GM18909 (cell line): Measurements from ENCODE around the gene KIF23.
"Not testable (repeated sequence)": the region's sequence is repeated elsewhere in the genome, so short reads cannot be mapped to it uniquely, and the experiment has no call there.

ENCODE experiments used
- ATAC-seq: cut with Tn5 transposase; IDR thresholded peaks from one replicate; pipeline ENCODE4 v1.9.1; 2021; ENCODE audit warnings: mild to moderate bottlenecking; ENCODE audit not compliant: unreplicated experiment, poor library complexity

The KIF23 gene

DNA sequence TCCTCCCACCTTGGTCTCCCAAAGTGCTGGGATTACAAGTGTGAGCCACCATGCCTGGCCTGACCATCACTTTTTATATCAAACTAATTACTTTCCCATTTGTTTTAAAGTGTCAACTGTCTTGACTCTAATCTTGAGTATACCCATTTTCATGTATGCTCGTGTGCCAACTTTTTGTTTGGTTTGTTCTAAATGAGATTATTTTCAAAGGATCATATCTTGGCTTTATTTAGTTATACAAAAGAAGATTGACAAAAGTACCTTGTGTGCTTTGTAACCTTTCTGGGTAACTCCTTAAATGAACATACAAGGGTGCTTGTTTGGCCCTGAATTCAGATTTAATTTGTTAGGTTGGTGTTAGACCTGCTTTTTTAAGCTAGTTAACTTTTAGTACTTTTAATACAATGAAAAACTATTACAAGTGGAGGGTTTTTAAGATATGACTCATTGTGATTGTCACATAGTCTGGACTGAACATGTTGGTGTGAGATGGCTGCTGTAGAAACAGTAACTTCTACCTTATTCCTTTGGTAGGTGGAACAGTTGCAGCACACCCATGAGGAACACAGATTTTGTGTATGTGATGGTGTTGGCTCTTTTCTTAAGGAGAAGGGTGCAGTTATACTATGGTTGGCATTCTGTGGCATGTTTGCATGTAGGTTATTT is 10.7 kb downstream of the KIF23 start:
- no peak for ATAC-seq

DNA sequence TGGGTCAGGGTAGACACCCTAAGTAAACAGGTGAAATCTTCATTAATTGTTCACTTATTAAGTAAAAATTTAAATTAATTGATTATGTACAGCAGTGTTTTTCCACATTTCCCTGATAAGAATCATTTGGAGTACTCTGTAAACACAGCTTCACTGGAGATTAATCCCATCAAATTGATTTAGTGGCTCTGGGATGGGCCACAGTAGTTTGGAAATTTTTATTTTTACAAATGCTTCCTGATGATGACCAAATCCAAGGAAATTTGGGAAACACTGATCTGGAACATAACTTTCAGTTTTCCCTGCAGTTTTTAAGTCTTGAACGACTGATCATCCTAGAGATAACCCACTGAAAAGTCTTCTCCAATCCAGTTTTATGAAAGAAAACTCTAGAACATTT is 19.7 kb downstream of the KIF23 start:
- ATAC-seq = no peak

DNA sequence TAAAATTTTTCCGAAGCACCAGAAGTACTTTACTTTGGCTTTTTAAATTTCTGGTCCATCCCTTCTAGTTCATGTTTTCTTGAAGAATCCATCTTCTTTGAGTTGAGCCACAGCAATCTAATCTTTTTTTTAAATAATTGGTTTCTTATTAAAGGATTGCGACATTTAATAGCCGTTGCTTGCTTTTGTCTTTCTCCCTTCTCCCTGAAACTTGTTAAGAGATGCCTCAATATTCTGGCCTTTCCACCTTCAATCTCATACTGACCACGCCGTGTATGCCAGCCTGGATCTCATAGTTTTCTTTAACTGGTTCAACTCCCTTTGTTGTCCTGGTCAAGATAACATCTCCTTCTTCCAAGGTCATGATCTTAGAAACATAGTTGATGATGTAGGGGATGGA is 20.1 kb downstream of the KIF23 start:
- no peak for ATAC-seq

DNA sequence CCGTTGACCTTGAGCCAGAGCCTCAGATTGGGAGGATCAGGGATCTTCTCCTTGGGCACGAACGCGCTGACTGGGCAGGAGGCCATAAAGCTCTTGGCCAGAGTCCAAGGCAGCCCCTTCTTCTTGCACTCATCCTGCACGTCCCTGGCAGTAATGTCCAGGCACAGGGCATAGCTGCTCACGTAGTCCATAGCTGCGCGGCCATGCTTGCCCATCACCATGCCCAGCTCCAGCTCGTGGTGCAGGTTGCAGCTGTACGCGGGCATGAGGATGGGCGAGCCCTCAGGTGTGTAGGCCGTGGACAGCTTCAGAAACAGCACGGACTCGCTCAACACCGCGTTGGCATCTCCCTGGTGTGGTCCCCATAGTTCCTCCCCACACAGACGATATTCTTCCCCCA is 20.5 kb downstream of the KIF23 start:
- no peak for ATAC-seq

DNA sequence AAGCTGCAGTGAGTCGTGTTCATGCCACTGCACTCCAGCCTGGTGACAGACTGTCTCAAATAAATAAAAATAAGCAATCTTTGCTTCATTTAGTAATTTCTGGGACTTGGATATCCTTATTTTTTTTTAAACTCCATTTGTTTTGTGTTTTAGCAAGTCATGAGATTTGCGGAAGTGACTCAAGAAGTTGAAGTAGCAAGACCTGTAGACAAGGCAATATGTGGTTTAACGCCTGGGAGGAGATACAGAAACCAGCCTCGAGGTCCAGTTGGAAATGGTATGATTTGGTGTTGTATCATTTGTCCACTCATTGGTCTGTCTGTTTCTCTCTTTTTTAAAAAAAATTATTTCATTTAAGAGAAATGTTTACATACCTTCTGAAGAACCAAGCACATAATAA is 21.8 kb downstream of the KIF23 start:
- ATAC-seq = no peak

DNA sequence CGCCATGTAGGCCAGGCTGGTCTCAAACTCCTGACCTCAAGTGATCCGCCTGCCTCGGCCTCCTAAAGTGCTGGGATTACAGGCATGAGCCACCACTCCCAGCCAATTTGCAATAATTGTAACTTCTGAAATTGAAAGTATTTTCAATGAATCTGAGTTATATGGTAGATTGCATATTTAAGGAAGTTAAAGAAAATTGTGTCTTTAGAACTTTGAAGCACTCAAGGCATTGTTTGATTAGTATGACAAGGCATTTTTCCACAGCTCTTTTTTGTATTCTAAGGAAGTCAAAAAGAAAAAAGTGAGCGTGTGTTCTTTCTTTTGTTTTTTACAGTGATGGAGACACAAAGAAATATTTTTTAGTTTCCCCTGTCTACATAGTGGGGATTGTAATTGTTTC is 22.8 kb downstream of the KIF23 start:
- ATAC-seq = no peak

DNA sequence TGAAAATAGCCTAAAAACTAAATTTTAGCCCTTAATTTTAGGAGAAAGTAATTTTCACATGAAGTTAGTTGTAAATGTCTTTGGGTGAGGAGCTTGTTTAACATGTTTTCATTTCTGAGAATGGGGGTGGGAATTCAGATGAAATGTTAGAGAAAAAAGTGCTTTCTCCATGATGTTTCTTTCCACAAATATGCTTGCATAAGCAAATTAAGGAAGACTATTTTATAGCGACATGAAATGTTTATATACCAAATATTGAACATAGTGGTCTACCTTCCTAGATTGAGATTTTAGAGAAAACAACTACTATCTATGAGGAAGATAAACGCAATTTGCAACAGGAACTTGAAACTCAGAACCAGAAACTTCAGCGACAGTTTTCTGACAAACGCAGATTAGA is 25.5 kb downstream of the KIF23 start:
- ATAC-seq = no peak

DNA sequence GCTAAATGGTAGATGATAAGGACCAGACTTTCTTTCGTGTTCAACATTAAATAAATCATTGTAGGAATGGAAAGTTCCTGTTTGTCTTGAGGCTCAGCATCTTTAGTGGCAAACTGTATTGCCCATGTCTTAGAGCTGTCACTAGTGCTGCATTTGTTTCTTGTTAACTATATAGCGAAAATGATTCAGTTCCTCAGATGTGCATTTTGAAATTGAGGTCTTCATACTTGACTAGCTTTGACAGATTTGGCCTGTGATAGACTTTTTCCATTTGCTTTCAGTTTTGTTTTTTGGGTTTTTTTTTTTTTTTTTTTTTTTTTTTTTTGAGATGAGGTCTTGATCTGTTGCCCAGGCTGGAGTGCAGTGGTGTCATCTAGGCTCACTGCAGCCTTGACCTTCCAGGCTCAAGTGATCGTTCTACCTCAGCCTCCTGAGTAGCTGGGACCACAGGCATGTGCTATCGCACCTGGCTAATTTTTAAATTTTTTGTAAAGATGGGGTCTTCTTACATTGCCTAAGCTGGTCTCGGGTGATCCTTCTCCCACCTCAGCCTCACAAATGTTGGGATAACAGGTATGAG is 29.0 kb downstream of the KIF23 start:
- peak; percentile 83 for ATAC-seq

DNA sequence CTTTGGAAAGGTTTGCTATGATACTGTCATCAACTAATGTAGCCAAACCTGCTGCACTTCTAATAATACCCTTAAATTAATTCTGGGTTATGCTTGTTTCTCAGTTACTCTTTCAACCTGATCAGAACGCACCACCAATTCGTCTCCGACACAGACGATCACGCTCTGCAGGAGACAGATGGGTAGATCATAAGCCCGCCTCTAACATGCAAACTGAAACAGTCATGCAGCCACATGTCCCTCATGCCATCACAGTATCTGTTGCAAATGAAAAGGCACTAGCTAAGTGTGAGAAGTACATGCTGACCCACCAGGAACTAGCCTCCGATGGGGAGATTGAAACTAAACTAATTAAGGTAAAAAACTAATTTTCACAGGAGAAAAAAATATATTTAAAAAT is 30.5 kb downstream of the KIF23 start:
- ATAC-seq = peak; percentile 44

DNA sequence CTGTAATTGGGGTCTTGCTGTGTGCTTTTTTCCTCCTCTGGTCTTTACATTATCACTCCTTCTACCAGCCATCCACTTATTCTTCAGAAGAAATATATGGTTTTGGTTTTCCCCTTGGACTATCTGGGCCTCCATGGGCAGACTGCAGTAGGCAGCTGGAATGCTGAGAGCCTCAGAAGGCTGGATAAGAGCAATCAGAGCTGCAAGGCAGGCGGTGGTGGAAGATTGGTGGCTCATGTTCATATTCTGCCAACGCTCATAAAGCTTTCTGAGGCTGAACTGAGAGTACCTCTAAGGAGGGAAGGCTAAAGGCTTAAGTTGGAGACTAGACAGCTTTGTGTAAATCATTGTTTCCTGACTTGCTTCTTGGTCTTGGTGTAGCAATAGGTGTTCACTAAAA is 32.8 kb downstream of the KIF23 start:
- no peak for ATAC-seq

DNA sequence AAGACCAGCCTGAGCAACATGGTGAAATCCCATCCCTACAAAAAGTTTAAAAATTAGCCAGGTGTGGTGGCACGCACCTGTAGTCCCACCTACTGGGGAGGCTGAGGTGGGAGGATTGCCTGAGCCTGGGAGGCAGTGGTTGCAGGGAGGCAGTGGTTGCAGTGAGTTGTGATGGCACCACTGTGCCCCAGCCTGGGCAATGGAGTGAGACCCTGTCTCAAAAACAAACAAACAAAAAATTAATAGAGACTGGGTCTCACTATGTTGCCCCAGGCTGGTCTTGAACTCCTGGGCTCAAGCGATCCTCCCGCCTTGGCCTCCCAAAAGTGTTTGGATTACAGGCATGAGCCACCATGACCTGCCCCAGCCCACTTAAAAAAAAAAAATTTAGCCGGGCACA is 36.1 kb downstream of the KIF23 start:
- not testable (repeated sequence) for ATAC-seq

DNA sequence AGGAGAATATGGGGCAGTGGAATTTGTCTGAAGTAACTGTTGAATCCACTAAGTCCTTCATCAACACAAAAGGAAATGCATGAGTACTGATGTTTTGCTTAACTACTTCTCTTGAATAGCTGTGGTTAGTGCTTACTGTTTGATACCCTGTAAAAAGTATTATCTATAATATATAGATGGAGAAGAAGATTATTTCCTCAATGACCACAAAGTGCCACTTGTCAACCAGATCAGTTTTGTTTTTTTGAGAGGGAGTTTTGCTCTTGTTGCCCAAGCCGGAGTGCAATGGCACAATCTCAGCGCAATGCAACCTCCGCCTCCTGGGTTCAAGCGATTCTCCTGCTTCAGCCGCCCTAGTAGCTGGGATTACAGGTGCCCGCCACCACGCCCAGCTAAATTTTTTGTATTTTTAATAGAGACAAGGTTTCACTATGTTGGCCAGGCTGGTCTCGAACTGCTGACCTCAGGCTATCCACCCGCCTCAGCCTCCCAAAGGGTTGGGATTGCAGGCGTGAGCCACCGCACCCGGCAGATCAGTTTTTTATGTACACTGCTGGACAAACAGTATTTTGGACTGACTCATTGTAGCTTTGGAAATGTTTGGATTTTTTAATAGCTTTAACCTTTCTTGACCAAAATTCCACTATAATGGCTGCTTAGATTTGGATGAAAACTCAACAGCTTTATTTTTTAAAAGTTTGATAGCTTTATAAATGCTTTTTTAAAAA is 37.0 kb downstream of the KIF23 start:
- no peak for ATAC-seq

DNA sequence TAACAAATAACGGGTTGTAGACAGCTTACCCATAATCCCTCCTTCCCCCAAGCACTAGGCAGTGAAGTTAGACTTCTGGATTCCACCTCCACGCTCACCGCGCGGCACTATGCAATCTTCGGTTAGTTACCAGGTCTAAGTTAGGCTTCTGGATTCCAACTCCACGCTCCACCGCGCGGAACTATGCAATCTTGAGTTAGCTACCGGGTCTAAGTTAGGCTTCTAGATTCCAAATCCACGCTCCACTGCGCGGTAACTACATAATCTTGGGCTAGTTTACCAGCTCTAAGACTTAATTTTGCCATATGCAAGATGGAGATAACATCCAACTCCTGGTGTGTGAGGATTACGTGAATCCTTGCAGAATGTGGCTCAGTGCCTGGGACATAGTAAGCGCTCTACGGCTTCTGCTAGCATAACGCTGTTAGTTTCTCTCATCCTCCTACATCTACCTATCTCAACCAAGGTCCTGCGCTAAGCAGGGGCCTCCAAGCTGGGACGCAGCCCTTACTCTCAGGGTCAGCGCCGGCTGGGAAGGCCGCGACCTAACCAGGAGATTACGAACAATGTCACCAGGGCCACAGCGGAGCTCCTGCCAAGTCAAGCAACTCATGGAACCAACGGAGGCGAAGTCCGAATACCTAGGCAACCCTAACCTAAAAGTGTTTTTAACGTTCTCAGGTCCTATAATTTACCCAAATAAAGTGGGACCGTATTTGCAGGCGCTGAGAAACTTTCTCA is 38.0 kb downstream of the KIF23 start:
- ATAC-seq = peak; percentile 40

DNA sequence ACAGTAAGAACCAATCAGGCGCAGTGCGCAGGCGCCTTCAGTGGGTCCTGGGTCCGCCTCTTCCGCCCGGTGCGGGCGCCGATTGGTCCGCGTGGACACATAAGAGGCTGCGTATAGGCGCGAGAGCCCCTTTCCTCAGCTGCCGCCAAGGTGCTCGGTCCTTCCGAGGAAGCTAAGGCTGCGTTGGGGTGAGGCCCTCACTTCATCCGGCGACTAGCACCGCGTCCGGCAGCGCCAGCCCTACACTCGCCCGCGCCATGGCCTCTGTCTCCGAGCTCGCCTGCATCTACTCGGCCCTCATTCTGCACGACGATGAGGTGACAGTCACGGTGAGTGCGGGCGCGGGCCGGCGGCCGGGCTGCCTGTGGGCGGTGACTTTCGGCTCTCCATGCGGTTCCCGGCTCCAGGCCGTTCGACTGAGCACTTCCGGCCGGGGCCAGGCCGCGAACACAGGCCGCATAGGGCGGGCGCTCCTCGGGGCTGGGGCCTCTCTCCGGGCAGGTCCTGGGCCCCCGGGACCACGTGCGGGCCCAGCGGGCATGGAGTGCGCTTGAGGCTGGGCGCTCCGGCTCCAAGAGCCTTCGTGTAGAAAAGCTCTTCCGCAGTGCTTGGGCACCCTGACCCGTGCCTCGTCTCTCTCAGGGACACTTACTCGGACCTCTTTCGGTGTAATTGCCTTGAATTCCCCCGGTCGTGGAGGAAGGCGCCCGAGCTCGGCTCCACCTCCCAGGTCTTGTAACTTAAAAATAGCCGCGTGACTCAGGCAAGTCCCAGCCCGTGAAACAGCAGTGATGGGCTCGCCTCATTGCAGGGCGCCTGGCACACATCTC is 38.8 kb downstream of the KIF23 start, which contains the start of gene RPLP1:
TSS of gene RPLP1 (plus strand) at position 127 of the 830 bp plus-strand sequence. CDS start at position 258, 131 bp downstream.
- peak; percentile 82 for ATAC-seq

DNA sequence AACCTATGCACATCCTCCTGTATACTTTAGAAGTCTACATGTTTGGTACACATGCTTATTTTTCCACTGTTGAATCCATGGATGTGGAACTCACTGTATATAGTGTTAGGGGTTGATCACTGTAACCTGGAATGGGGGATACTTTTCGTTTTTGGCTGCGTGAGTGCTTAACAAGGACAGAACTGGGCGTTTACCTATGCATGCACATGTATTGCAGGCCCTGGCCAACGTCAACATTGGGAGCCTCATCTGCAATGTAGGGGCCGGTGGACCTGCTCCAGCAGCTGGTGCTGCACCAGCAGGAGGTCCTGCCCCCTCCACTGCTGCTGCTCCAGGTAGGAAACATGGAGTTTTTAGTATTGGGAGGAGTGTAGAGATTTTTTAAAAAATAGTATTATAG is 40.8 kb downstream of the KIF23 start:
- no peak for ATAC-seq

DNA sequence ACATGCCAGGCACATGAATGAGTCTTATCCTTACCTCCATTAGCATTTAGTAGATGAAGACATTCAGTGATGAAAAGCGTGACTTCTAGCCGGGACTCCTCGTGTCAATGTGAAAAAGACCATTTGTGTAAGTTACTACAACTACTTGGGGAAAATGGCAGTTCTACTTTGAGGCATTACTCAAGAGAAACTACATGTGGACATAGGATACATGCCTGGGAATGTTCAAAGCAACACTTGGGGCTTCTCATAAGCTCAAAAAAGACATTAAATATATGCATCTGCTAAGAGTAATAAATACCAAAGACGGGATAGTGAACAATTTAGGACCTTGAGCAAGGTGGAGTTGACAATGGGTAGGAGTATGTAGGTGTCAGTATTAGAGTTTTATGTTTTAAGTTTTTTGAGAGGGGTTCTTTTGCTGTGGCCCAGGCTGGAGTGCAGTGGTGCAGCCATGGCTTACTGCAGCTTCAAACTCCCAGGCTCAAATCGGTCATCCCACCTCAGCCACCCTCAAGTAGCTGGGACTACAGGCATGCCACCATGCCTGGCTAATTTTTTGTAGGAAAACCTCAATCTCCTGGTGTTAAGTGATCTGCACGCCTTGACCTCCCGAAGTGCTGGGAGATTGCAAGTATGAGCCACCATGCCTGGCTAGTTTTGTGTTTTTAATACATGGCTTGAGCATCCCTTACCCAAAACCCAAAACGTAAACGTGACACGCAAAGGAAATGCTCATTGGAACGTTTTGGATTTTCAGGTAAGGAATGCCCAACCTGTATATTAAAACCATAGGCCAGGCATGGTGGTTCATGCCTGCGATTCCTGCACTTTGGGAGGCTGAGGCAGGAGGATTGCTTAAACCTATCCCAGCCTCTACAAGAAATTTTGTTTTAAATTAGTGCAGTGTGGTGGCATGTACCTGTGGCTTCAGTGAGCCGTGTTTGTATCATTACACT is 42.3 kb downstream of the KIF23 start:
- no peak for ATAC-seq

DNA sequence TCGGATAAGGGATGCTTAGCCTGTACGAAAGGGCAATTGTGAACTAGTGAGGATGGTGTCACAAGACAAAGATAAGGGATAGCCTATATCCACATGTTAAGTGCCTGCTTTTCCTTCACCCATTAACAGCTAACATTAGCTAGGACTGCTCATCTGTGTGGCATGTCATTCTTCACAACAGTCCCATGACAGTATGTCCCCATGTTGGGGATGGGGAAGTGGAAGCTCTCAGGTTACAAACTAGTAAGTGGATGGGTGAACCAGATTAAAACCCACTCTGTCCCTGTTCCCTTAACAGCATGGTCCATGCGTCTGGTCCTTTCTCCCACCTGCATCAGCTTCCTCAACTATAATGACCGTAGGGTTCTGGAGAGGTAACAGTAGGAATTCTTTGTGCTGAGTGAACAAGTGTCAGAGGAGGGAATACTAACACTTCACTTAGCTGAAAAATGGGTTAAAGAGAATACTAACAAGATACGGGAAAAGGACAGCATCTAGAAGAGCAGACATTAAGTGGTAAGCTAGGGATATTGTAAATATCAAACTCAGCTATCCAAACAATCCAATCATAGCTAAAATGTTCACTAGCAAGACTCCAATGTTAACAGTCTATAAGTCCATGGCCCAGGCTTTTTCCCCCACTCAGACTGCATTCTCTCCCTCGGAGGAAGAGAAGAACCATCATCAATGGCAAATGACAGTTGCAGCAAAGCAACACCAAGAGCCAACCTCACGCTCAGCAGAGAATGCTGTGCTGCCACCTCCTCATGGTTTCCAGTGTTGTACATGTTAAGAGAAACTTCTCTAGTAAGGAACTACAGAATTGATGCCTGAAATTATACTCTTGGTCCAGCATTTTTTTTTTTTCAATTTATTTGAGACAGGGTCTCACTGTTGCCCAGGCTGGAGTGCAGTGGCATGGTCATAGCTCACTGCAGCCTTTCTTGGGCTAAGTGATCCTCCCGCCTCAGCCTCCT is 43.4 kb downstream of the KIF23 start:
- ATAC-seq = no peak

DNA sequence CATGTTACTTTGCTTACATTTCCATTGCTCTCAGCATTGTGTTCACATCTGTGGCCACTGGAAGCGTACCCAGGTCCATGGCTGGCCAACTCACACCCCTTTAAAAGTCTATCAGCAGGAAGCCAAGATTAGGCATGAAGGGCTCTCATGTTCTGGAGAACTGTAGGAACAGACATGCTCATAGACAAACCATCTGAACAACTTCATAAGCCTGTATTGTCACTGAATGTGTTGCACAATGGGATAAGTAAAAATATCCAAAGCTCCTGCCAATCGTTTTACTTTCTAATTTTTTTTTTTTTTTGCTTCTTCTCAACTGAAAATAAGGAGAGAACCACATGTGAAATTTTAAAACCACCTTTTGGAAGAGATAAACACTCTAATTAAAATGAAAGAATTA is 44.9 kb downstream of the KIF23 start:
- no peak for ATAC-seq
